OCI-LY7 (cell line): ENCODE results near the gene DCDC2C.

Experiments
- EZH2phosphoT487 ChIP-seq: fragments of 200-600 bp; sonication (generic); IDR thresholded peaks from 2 replicates; pipeline ENCODE4 v1.6.1; 2018; ENCODE audit warnings: low read depth, borderline replicate concordance, mild to moderate bottlenecking, mixed run types, antibody characterized with exemption, low read length, moderate library complexity, mixed read lengths
- TF ChIP-seq, protein P1 (sequence below): fragments of 200-600 bp; sonication (generic); conservative IDR thresholded peaks from 2 replicates; pipeline ENCODE4 v1.5.1; 2014; ENCODE audit warnings: mild to moderate bottlenecking, antibody characterized with exemption, low read length, moderate library complexity, mixed read lengths

GRCh38 chr2:3729055-3729448 lies 25.7 kb downstream of the DCDC2C start:
- TF ChIP-seq, protein P1, sequence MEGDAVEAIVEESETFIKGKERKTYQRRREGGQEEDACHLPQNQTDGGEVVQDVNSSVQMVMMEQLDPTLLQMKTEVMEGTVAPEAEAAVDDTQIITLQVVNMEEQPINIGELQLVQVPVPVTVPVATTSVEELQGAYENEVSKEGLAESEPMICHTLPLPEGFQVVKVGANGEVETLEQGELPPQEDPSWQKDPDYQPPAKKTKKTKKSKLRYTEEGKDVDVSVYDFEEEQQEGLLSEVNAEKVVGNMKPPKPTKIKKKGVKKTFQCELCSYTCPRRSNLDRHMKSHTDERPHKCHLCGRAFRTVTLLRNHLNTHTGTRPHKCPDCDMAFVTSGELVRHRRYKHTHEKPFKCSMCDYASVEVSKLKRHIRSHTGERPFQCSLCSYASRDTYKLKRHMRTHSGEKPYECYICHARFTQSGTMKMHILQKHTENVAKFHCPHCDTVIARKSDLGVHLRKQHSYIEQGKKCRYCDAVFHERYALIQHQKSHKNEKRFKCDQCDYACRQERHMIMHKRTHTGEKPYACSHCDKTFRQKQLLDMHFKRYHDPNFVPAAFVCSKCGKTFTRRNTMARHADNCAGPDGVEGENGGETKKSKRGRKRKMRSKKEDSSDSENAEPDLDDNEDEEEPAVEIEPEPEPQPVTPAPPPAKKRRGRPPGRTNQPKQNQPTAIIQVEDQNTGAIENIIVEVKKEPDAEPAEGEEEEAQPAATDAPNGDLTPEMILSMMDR: no peak
- no peak for TF ChIP-seq EZH2phosphoT487
